Neural crest cell (in vitro differentiated cells): ENCODE measurements around the gene CPSF7. TPM values are rescaled to one million over a fixed set of nuclear protein-coding genes. Genes with fewer than 3 reads are reported as not detected.
A peak's percentile ranks its signal among the peaks of the same experiment; 100 is the strongest.

Experiments used
- DNase-seq: peaks from one replicate; pipeline ENCODE4 v3.0.0; 2021; ENCODE audit warnings: low read depth, mixed read lengths, low spot score
- H3K27ac Mint-ChIP-seq: one replicate; pipeline ENCODE4 v1.8.0; 2021; ENCODE audit warnings: mild to moderate bottlenecking, mixed read lengths; ENCODE audit not compliant: unreplicated experiment
- H3K27me3 Mint-ChIP-seq: 2 replicates; pipeline ENCODE4 v1.8.0; 2021; ENCODE audit warnings: low read depth, mild to moderate bottlenecking, mixed read lengths
- H3K36me3 Mint-ChIP-seq: 2 replicates; pipeline ENCODE4 v1.8.0; 2021; ENCODE audit warnings: low read depth, mild to moderate bottlenecking, mixed read lengths
- H3K4me1 Mint-ChIP-seq: 2 replicates; pipeline ENCODE4 v1.8.0; 2021; ENCODE audit warnings: mixed read lengths
- H3K4me3 Mint-ChIP-seq: one replicate; pipeline ENCODE4 v1.8.0; 2021; ENCODE audit warnings: mild to moderate bottlenecking, mixed read lengths
- H3K9me3 Mint-ChIP-seq: 2 replicates; pipeline ENCODE4 v1.8.0; 2021; ENCODE audit warnings: mixed read lengths
- CTCF ChIP-seq: fragments of 200-600 bp; sonication (generic); conservative IDR thresholded peaks from 2 replicates; pipeline ENCODE4 v1.5.0; 2021; ENCODE audit warnings: antibody characterized with exemption, mild to moderate bottlenecking
- total RNA-seq: library from RNA; stranded (reverse); gene quantifications from 2 replicates; pipeline ENCODE4 v1.2.1, GENCODE V29; 2021

CPSF7 gene
- total RNA-seq, 1 donor from 2014 or later, result 144 TPM

DNA sequence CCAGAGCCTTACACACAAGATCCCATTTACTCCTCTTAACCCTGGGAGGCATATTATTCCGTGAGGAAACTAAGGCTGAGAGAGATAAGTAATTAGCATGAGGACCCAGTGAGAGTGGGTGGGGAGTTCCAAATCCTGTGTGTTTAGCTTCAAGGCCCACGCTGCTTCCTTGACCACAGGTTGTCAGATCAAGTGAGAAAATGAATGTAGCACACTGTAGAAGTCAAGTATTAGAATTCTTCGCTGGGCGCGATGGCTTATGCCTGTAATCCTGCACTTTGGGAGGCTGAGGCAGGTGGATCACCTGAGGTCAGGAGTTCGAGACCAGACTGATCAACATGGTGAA is 71.9 kb downstream of the CPSF7 start:
- H3K4me3 Mint-ChIP-seq, result peak overlapping the region; percentile 56
- no peaks in the 10 kb centered on the region for H3K9me3 Mint-ChIP-seq
- H3K27me3 Mint-ChIP-seq, result no peaks in the 10 kb centered on the region
- peaks cover 26% of the 10 kb centered on the region for H3K4me1 Mint-ChIP-seq
- H3K27ac Mint-ChIP-seq, result no peak overlapping the region
- DNase-seq, result no peak
- no peak for TF ChIP-seq CTCF
- H3K36me3 Mint-ChIP-seq, result peaks cover 5% of the 10 kb centered on the region

DNA sequence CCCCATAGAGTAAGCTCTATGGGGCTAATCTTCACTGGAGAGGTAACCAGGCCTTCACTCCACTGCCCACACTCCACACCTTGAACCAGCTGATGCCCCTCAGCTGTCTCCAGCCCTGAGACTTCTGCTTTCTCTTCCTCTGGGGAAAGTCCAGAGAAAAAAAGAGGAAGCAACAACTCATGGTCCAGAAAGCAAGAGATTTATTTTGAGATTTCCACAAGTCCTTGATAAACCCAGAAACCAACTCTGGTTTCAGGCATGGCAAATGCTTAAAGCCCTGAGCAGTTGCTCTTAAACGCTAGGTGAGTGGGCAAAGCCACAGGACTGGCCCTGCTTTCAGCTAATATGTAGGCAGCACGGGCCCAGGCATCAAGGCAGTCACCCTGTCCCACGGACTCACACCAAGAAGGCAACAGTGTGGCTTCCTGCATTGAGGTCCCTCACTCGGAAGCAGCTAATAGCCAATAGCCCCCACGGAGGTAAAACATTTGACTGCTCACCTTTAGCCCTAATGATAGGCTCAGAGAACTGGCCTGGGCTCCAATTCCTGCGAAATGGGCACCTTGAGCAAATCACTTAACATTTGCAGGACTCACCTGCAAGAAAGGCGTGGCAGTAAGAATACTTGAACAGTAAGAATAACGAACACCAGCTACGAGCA is 72.4 kb downstream of the CPSF7 start:
- peak overlapping the region; percentile 27 for H3K27ac Mint-ChIP-seq

GRCh38 chr11:61356706-61357105 is 73.1 kb downstream of the CPSF7 start:
- Mint-ChIP-seq H3K9me3 (no peaks in the 10 kb centered on the region), H3K4me3 (peak overlapping the region; percentile 23), H3K36me3 (peaks cover 2% of the 10 kb centered on the region), H3K27me3 (no peaks in the 10 kb centered on the region), H3K27ac (no peak overlapping the region), H3K4me1 (peaks cover 17% of the 10 kb centered on the region)
- no peak for TF ChIP-seq CTCF
- DNase-seq, result no peak

More for the DNA sequence above, 72.4 kb downstream of the CPSF7 start:
- peak overlapping the region; percentile 56 for H3K4me3 Mint-ChIP-seq
- no peak for TF ChIP-seq CTCF
- DNase-seq, result no peak
- H3K9me3 Mint-ChIP-seq, result no peaks in the 10 kb centered on the region
- H3K4me1 Mint-ChIP-seq, result peaks cover 21% of the 10 kb centered on the region
- H3K27me3 Mint-ChIP-seq, result no peaks in the 10 kb centered on the region
- peaks cover 5% of the 10 kb centered on the region for H3K36me3 Mint-ChIP-seq

DNA sequence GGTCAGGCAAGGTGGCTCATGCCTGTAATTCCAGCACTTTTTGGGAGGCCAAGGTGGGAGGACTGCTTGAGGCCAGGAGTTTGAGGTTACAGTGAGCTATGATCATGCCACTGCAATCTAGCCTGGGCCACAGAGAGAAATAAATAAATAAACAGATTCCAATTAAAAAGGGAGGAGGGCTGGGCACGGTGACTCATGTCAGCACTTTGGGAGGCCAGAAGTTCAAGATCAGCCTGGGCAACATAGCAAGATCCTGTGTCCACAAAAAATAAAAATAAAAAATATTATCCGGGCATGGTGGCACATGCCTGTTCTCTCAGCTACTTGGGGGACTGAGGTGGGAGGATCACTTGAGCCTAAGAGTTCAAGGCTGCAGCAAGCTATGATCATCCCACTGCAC is 75.6 kb downstream of the CPSF7 start:
- H3K4me3 Mint-ChIP-seq, result no peak overlapping the region
- TF ChIP-seq CTCF, result no peak
- no peak overlapping the region for H3K27ac Mint-ChIP-seq
- H3K4me1 Mint-ChIP-seq, result no peaks in the 10 kb centered on the region
- no peaks in the 10 kb centered on the region for H3K27me3 Mint-ChIP-seq
- H3K36me3 Mint-ChIP-seq, result peaks cover 5% of the 10 kb centered on the region
- no peak for DNase-seq
- H3K9me3 Mint-ChIP-seq, result no peaks in the 10 kb centered on the region

- Mint-ChIP-seq H3K4me3 (no peak overlapping the region), H3K27me3 (no peaks in the 10 kb centered on the region), H3K27ac (no peak overlapping the region), H3K36me3 (peaks cover 5% of the 10 kb centered on the region), H3K9me3 (no peaks in the 10 kb centered on the region), H3K4me1 (no peaks in the 10 kb centered on the region)
- DNase-seq, result no peak
- TF ChIP-seq CTCF, result no peak
Measured at GRCh38 chr11:61353131-61354067, 76.4 kb downstream of the CPSF7 start.

Other genes starting within 250 kb of the CPSF7 start
- gene PGA3, start 226.5 kb downstream of the CPSF7 start, total RNA-seq, result not detected in 2 replicates
- not detected in 2 replicates for gene PGA4, start 207.6 kb downstream of the CPSF7 start, total RNA-seq
- not detected in 2 replicates for gene PGA5, start 188.8 kb downstream of the CPSF7 start, total RNA-seq
- gene VWCE, start 134.7 kb downstream of the CPSF7 start, total RNA-seq, result 42.0 and 42.1 TPM in 2 replicates
- 315 and 329 TPM in 2 replicates for gene DDB1, start 96.9 kb downstream of the CPSF7 start, total RNA-seq
- gene TKFC, start 96.7 kb downstream of the CPSF7 start, total RNA-seq, result 46.9 and 53.9 TPM in 2 replicates
- gene CYB561A3, start 68.1 kb downstream of the CPSF7 start, total RNA-seq, result 28.1 and 28.9 TPM in 2 replicates
- gene TMEM138, start 67.6 kb downstream of the CPSF7 start, total RNA-seq, result 47.8 and 52.6 TPM in 2 replicates
- gene TMEM216, start 37.4 kb downstream of the CPSF7 start, total RNA-seq, result 23.5 and 23.9 TPM in 2 replicates
- 33.8 and 35.0 TPM in 2 replicates for gene SDHAF2, start 149 bp upstream of the CPSF7 start, total RNA-seq
- gene LRRC10B, start 78.8 kb upstream of the CPSF7 start, total RNA-seq, result 2.8 and 2.9 TPM in 2 replicates
- 3.8 and 4.1 TPM in 2 replicates for gene SYT7, start 151.1 kb upstream of the CPSF7 start, total RNA-seq